COLO668 (cell line): ENCODE measurements around the gene CSNK1A1.
A peak's percentile ranks its signal among the peaks of the same experiment; 100 is the strongest.
"Not testable (repeated sequence)": the region's sequence is repeated elsewhere in the genome, so short reads cannot be mapped to it uniquely, and the experiment has no call there.

ENCODE experiments used
- DNase-seq: peaks from one replicate; lab custom pipeline; 2025; ENCODE audit not compliant: unreplicated experiment; lab: John Stamatoyannopoulos, UW

The CSNK1A1 gene

DNA sequence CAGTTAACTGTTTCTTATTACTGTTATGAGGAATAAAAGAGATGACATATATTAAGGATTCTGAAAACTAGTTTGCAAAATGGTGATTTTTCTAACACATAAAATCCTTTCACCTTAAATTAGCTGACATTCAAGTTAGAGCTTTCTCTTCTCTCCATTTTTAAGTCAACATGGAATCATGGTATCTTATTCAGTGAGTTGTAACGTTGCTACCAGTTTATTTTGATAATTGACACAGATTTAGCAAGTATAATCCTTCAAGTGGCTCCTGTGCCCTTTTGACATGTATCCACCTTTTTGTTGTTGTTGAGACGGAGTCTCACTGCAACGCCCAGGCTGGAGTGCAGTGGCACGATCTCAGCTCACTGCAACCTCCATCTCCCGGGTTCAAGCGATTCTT, 58.5 kb downstream of the CSNK1A1 start:
- DNase-seq: no peak

DNA sequence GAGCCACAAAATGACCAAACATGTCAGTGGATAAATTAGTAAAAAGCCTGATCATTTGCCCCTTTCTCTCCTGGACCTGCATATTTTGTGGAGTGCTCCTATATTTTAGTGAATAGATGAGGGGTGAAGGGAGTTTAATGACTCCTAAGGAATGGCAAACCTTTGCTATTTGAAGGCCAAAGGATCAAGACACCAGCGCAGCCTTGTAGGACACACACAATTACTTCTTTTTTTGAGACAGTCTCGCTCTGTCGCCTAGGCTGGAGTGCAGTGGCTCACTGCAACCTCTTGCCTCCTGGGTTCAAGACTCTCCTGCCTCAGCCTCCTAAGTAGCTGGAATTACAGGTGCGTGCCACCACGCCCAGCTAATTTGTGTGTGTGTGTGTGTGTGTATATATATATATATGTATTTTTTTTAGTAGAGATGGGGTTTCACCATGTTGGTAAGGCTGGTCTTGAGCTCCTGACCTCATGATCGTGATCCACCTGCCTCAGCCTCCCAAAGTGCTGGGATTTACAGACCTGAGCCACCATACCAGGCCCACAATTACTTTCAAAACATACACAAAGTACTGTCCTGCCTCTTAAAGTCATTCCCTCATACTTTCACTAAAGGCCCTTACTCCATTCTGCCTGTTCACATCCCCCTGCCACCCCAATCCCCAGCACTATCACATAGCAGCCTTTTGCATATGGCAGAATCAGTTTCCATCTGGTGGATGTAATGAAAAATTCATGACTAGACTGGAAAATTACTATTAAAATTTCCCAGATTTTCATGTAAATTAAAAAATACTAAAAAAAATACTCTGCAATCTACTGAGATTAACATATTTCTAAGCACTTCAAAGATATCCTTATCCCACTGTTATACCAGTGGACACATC, 60.4 kb downstream of the CSNK1A1 start:
- no peak for DNase-seq

DNA sequence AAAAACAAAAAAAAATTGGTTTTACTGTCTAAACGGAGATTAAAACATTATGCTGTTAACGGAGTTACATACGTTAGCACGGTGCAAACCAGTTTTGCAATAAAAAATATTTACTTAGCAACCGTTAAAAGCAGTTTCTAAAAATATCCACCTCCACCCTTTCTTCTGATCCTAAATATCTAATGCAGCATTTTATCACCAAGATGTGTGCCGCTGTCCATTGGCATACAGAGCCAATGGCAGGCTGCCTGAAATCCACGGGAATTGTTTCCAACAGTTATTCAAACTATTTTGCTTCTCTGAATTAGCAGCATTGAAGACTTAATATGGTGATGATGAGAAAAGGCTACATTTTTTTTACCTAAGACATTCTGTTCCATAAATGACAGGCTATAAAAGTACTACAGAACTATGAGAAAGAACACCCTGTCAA, 61.6 kb downstream of the CSNK1A1 start:
- no peak for DNase-seq

DNA sequence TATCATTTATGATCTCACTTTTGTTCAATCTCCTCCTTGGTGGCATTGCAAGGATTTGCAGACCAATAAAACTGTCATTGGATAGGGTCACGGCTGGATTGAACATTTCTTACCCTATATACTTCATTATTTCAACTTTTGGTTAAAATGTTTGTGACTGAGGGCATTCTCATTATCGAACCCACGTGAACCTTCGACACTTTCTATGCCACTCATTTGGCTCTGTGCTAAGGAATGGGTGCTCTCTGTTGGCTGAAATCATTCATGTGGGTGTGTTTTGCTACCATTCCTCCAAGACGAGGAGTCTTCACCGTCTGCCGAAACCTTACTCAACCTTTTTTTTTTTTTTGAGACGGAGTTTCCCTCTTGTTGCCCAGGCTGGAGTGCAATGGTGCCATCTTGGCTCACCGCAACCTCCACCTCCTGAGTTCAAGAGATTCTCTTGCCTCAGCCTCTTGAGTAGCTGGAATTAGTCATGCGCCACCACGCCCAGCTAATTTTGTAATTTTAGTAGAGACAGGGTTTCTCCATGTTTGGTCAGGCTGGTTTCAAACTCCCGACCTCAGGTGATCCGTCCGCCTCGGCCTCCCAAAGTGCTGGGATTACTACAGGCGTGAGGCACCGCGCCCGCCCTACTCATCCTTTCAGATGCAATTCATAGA, 62.5 kb downstream of the CSNK1A1 start:
- DNase-seq: no peak

DNA sequence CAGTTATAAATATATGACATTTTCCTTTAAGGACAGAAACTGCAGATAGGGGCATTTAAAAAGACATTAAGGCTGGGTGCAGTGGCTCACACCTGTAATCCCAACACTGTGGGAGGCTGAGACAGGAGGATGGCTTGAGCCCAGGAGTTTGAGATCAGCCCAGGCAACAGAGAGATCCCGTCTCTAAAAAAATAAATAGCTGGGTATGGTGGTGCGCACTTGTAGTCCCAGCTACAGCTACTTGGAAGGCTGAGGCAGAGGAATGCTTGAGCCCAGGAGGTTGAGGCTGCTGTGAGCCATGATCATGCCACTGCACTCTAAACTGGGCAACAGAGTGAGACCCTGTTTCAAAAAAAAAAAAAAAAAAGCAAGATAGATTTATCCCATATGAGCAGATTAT, 63.6 kb downstream of the CSNK1A1 start:
- DNase-seq: no peak

DNA sequence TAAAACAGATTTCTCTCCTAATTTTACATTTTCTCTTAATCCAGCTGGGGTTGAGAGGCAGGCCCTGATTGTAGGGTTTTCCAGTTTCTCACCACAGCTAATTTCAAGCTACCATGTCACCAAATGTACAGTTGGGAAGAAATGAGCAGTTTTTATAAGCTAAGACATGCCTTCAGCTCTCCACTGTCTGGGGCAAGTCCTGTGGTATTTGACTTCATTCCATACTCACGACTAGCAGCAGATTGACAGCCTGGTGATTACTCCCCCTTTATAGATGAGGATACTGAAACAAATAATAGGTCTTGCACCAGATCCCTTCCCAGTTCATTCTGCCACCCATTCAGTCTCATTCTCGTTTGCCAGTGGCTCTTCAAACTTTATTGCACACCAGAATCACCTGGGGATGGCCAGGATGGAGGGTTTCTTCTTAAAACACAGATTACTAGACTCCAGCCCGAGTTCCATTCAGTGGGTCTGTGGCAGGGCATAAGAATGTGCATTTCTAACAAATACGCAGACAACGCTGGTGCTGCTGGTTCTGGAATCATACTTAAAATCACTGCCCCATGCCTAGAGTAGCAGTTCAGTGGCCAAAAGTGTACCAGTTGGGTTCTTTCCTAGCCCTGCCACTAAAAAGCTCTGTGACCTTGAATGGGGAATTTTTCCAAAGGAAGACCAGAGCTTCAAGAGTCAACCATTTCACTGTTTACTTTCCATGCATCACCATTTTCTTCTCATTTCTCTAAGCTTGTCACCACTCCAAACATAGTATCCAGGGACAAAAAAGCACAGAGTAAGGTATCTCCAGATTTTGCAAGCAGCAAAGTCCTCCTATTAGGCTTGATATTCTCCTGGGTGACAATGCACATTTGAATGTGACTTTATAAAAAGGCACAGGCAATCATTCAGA, 64.3 kb downstream of the CSNK1A1 start:
- DNase-seq: no peak

DNA sequence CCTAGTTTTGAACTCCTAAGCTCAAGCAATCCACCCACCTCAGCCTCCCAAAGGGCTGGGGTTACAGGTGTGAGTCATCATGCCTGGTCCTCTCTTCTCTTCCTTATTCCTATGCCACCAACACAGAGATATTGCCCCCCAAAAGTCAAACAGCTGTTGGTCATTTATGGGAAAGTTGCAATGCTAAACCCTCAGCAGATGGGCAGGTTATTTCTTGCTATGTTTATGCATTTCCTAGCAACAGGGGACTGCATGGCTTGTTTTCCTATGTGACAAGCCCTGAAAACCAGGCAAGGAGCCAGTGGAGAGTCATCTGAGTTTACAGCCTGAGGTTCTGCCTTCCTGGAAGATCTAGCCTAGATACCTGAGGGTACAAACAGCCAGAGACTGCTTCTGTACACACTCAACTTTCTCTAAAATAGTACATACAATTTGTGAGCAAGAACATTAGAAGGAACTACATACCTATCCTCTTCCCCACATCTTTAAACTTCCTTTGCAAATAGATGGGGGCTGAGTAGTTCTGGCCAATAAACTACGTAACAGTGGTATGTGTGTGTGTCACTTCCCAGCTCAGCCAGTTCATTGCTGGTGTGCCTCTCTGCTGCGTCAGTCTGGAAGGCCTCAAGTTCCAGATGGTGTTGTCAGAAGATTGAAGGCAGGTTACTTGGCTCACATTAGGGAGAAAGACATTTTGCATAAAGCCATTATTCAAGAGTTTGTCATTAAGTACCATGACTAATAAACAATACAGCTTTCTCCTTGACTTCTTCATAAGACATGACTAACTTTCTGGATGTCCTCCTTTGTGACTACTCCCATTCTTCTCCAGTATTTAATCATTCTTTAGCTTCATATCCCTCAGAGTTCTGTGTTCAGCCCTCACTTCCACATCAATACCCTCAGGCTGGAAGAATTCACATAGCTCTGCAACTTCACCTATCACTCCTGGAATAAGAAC, 65.3 kb downstream of the CSNK1A1 start:
- peak; percentile 4 for DNase-seq

DNA sequence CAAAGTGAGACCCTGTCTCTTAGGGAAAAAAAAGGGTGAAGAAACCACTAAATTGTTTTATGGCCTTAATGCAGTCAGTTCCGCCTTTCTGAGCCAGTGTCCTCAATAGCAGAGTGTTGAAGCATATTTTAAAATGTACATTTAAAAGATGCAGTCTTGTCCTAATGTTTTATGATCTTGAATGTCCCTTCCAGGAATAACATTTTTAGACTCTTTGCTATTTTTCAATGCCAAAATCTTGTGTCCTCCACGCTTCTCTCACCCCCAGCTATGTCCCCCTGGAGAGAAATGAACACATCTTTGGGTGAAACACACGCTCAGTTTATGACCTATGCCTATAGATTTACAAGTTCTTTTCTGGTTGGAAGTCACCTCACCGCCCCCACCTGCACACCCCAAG, 69.8 kb downstream of the CSNK1A1 start:
- DNase-seq: no peak

DNA sequence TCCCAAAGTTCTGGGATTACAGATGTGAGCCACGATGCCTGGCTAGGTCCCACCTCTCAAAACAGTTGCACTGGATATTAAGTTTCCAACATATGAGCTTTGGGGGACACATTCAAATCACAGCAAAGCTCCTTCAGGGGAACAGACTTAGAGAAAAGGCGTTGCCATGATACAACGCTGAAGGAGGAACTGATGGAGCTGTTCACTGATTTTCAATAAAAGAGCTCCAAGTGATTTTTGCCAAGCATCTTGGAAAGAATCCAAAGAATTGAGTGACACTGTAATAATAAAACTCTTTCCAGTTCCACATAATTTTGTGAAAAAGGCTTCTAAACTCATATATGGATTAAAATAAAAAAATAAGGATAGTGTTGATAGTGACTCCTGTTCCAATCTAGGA, 72.5 kb downstream of the CSNK1A1 start:
- no peak for DNase-seq

DNA sequence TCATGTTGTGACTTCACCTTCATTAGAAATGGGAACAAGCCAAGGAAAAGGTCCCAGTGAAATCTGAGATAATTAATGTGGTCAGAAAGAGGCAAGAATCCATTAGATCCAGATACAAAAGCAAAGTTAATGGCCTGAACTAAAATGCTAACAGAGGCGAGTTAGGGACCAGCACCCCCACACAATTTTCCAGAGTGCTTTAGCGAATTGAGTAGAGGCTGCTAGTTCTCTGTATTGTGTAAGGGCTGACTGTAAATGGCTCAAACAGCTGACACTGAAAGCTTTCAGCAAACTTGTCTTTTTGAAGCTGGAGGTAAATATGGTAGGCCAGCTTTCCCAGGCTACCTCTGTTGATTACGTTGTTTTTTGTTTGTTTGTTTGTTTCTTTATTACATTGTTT, 75.5 kb downstream of the CSNK1A1 start:
- DNase-seq: no peak

DNA sequence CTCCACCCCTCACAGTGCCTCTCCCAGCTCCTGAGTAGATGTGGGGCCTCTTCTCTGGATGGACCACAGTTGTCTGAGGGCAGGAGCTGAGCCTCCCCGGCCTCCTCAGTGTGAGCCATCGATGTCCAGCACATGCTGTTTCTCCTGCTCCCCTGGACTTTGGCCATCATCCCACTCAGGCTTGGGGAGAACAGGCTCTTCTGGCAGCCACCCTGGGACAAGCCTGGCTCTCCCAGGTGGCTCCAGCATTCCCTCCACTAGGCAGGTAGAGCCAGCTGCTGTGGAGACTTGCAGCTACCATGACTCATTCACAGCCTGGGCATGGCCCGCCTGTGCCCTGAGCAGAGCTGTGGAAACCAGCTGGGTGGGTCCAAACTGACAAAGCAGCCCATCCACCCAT, 77.0 kb downstream of the CSNK1A1 start:
- DNase-seq: peak; percentile 6

DNA sequence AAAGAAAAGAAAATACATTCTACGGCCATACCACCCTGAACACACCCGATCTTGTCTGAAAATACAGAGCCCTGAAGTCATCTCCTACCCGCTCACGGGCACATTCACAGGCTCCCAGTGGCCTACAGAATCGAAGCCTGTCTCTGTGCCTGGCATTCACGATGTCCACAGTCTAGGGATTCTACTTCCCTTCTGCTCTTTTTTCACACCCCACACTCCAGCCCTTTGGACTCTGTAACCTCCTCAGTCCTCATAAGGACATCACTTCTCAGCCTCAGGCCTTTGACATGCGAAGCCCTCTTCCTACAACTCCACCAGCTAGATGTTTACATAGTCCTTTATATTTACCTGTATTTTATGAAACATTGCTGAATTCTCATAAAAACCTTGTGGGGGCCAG, 77.8 kb downstream of the CSNK1A1 start:
- no peak for DNase-seq

DNA sequence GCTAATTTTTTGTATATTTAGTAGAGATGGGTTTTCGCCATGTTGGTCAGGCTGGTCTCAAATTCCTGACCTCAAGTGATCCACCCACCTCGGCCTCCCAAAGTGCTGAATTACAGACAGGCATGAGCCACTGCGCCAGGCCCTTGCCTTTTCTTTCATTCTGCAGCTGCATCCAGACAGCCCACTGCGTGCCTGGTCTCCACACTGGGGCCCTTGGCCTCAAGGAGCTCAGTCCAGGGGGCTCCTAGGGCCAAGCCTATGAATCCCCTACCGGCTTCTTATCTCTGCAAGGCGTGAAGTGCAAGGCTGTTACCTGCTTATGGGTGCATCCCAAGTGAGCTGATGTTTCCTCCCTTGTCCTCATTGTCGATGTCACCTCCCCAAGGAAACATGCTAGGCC, 78.8 kb downstream of the CSNK1A1 start:
- no peak for DNase-seq

DNA sequence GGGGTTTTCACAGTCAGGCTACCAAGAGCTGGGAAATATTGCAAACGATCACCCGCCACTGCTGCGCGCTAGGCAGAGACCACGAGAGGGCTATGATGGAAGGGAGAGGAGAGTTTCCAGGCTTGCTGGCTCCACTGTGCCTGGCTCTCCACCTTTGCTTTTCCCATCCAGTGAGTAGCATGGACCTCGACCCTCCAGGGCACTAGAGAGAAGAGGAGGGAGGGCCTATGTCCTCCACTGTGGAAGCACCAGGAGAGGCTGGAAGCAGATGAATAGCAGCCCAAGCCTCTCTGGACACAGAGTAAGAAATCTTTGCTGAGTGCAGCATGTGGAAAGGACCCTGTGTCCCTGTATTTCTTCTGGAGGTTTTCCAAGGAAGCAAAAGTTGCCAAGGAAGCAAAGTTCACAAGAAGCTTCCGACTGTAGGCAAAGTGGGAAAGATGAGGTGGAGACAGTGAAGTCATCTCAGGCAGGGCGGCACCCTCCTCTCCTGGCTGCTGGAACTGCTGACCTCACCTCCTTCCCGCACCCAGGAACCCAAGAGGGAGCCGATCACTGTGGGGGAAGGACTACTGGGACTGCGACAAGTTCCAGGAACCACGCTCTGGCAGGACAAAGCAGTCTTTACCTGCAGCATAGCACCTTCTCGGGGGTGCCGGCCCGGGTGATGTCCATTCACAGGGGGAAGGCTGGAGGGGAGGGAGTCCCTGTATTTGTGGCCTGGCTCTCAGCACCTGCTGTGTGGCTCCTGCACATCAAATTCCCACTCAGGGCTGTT, 79.6 kb downstream of the CSNK1A1 start:
- no peak for DNase-seq

DNA sequence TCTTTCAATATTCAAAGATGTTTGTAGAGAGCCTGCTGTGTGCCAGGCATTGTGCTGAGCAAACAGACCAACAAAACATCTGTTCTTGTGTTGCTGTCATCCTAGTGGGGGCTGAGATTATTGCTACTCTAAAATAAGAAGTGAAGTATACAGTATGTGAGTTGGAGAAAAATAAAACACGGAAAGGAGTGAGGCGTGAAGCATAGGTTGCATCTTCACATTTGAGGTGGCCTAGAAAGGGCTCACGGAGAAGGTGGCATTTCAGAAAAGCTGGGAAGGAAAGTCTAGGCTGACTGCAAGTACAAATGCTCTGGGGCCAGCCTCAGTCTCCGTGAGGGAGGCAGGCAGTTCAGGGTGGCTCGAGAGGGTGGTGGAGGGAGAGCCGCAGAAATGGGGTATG, 80.3 kb downstream of the CSNK1A1 start:
- no peak for DNase-seq

DNA sequence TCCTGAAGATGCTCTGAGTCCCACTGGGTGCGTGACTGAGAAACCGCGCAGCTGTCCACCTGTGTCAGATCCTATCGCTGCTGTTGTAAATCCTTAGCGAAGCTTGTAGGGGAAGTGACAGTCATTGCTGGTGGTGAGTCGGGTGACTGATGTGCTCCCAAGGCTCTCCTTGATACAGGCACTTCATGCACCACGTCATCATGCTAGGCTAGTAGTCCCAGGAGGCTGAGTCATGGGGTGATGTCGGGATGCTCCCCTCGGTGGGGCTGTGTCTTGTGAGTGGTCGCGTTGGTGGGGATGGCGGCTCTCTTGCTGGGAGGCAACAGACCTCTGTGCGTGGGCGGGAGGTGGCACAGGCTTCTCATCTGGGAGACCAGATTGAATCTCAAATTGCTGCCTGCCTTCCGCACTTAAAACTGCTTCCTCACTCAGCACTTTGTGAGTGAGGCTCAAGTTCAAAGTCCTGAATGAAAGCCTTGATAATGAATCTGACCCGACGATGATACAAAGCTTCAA, 84.7 kb downstream of the CSNK1A1 start:
- peak; percentile 4 for DNase-seq

DNA sequence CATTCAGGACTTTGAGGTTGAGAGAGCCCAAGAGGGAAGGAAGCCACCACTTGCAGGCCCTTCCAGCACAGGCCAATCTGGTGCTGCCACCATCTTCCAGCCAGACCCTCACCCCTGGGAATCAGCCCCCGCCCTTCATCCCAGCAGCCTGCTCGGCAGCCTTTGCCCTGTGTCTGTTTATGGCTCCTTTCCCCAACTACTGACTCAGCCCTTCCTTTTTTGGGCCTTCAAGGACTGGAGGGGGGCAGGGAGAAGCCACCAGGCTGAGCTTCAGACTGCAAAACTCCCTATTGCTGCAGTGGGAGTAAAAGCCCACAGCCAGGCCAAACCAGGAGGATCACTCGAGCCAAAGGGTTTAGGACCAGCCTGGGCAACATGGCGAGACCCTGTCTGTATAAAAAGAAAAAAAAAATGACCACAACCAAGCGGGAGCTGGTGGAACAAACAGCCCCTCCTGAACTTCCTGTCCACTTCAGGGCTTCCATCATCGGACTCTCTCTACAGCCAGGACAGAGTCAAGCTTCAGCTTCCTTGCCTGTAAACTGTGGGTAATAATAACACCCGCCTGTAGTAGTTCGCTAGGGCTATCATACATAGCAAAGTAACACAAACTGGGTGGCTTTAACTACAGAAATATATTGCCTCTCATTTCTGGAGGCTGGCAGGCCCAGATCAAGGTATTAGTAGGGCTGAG, 86.3 kb downstream of the CSNK1A1 start:
- DNase-seq: no peak

DNA sequence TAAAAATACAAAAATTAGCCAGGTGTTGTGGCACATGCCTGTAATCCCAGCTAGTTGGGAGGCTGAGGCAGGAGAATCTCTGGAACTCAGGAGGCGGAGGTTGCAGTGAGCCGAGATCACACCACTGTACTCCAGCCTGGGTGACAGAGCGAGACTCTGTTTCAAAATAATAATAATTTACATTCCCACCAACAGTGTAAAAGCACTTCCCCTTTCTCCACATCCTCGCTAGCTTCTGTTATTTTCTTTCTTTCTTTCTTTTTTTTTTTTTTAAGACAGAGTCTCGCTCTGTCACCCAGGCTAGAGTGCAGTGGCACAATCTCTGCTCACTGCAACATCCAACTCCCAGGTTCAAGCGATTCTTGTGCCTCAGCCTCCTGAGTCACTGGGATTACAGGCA, 89.3 kb downstream of the CSNK1A1 start:
- not testable (repeated sequence) for DNase-seq

DNA sequence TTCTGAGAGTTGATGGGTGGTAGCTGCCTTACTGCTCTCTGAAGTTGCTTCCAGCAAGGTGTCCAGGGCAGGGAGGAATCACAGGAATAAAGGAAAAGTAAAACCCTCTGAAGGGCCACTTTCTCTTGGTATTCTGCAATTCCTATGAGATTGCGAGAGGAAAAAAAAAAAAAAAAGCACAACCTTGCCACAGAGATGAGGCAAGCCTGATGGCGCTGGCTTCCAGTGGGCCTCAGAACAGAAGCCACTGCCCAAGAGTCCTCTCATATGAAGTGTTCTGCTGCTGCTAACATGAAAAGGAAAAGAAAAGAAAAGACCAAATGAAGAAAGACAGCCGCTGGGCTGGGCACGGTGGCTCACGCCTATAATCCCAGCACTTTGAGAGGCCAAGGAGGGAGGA, 91.3 kb downstream of the CSNK1A1 start:
- DNase-seq: no peak
